OCI-LY1 (cell line): ENCODE data around the gene C16orf95.

Experiments used
- CTCF ChIP-seq: fragments of 200-600 bp; sonication (generic), shearing (Covaris generic); IDR thresholded peaks from 2 replicates; pipeline ENCODE4 v1.5.1; 2017; ENCODE audit warnings: mild to moderate bottlenecking, antibody characterized with exemption, low read length, moderate library complexity, mixed read lengths
- EZH2 ChIP-seq: fragments of 200-600 bp; sonication (generic), shearing (Covaris generic); IDR thresholded peaks from 2 replicates; pipeline ENCODE4 v1.8.0; 2017; ENCODE audit warnings: borderline replicate concordance, mixed run types, mild to moderate bottlenecking, antibody characterized with exemption, low read length, moderate library complexity, mixed read lengths

- no peak for TF ChIP-seq EZH2
- no peak for TF ChIP-seq CTCF
Measured at GRCh38 chr16:87322833-87323726, 5.9 kb upstream of the C16orf95 start.
